GF-D8 (cell line): ENCODE results near the gene SINHCAF.

Experiments
- DNase-seq: peaks from one replicate; lab custom pipeline; 2025; lab: John Stamatoyannopoulos, UW

The SINHCAF gene

DNA sequence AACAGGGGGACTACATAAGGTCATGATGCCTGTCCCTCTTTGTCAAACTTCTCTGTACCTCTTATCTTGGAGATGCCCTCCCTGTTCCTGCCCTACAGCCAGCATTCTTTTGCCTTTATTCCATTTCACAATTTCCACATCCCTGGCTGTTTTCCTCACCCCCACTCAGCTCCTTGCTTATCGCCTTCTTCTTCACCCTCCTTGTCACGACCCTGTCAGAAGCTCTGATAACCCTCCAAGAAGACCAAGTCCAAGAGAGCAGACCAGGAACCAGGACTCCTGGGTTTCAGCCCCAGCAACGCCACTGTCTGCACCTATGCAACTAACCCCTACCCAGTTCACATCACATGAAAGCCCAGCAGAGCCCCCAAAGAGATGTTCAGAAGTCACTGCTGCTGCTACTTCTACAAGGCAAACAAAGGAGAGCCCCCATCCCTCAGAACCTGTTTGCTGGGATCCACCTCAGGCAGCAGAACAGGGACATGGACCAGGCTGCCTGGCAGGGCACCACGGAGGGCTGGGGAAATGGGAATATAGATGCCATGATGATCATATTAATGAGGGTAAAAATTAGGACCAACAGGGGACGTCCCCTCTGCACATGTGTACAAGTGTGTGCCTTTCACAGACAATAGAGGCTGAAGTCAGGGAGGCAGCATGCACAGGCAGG lies 92.8 kb downstream of the SINHCAF start:
- DNase-seq, result no peak

DNA sequence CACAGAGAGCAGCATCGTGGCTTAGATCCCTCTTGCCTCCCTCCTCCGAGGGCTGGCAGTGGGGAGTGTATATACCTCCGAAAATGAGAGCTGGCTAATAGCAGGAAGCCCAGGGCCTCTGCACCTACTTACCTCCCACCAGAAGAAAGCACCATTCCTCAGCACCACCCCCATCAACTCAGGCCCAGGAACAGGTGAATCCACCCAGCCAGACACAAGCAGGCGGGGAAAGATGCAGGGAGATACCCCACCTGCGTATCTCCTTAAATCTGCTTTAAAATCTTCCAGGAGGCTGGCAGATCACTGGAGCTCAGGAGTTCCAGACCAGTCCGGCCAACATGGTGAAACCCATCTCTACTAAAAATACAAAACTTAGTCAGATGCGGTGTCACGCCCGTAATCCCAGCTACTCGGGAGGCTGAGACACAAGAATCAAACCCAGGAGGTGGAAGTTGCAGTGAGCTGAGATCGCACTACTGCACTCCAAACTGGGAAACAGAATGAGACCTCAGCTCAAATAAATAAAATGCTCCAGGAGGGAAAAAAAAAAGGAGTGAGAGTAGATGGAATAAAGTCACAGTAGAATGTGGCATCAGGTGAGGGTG lies 93.5 kb downstream of the SINHCAF start:
- no peak for DNase-seq

DNA sequence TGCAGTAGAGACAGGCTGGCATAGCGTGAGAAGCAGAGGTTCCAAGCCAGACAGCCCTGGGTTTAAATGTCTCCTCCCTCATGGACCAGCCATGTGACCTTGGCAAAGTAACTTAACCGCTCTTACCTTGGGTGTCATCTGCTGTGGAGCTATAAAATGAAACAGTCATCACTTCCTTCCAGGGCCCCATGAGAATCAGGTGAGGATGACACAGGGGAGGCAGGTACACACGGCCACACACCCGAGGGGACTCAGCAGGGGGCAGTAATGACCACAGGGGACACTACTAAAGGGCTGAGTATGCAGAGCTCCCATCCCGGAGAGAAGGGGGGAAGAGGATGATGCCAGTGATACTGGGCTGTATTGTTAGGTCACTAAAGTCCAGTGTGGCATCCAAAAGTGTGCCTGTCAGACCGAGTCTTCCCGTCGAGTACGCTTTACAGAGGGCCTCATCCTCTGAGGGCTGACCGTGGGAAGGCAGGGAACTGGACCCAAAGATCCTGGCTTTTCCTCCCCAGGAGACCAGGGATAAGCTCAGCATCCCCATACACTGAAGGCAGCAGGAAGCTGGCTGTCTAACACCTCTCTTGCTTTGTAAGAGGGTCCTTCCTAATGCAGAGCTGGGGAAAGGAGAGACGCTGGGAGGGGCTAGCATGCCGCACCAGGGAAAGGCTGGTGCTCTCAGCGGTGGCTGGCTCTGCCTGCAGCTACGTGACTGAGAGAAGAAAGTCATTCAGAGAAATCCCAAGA lies 94.2 kb downstream of the SINHCAF start:
- no peak for DNase-seq
